IgD-negative memory B cell (primary cell): ENCODE data around the gene PDK2. TPM values are rescaled to one million over a fixed set of nuclear protein-coding genes. Genes with fewer than 3 reads are reported as not detected.

ENCODE experiments used
- H3K27ac Mint-ChIP-seq, 3 donors: one replicate each; pipeline ENCODE4 v1.8.0; 2020 to 2022; ENCODE audit warnings: mild to moderate bottlenecking in 3 of 3, mixed read lengths in 3 of 3, moderate library complexity in 1 of 3
- H3K27me3 Mint-ChIP-seq: one replicate; pipeline ENCODE4 v1.8.0; 2021; ENCODE audit warnings: mixed read lengths
- H3K36me3 Mint-ChIP-seq: one replicate; pipeline ENCODE4 v1.8.0; 2020; ENCODE audit warnings: mild to moderate bottlenecking, mixed read lengths
- H3K4me1 Mint-ChIP-seq, 3 donors: one replicate each; pipeline ENCODE4 v1.8.0; 2020 to 2022; ENCODE audit warnings: mixed read lengths in 3 of 3, mild to moderate bottlenecking in 1 of 3
- H3K4me3 Mint-ChIP-seq, 4 donors: one replicate each; pipeline ENCODE4 v1.8.0; 2020 to 2022; ENCODE audit warnings: mild to moderate bottlenecking in 4 of 4, mixed read lengths in 4 of 4, moderate library complexity in 3 of 4
- H3K9me3 Mint-ChIP-seq, 3 donors: one replicate each; pipeline ENCODE4 v1.8.0; 2020 to 2021; ENCODE audit warnings: mixed read lengths in 3 of 3, mild to moderate bottlenecking in 1 of 3
- polyA plus RNA-seq: library from polyadenylated mRNA; unstranded; fragments of 300-500 nt; fragmentation: Illumina TruSeq; gene quantifications from one replicate; pipeline ENCODE4 v1.2.3, GENCODE V29; 2021

The PDK2 gene
- polyA plus RNA-seq, 1 donor from 2014 or later: 38.8 TPM

- Mint-ChIP-seq H3K4me3 (peak overlapping the region; percentile 72 to 97 (median 93)), H3K4me1 (peaks cover 0 to 18% (median 18%) of the 10 kb centered on the region in 3 donors), H3K9me3 (no peaks in the 10 kb centered on the region), H3K27me3 (no peaks in the 10 kb centered on the region), H3K27ac (no peak overlapping the region), H3K36me3 (peaks cover 4% of the 10 kb centered on the region)
Measured at GRCh38 chr17:50096758-50097157, 1.6 kb downstream of the PDK2 start.

- H3K4me1 Mint-ChIP-seq: peaks cover 0 to 18% (median 18%) of the 10 kb centered on the region in 3 donors
- no peaks in the 10 kb centered on the region for H3K9me3 Mint-ChIP-seq
- H3K27me3 Mint-ChIP-seq: no peaks in the 10 kb centered on the region
- H3K36me3 Mint-ChIP-seq: peaks cover 4% of the 10 kb centered on the region
- peak overlapping the region in 1 of 4 donors; percentile 72 for H3K4me3 Mint-ChIP-seq
- H3K27ac Mint-ChIP-seq: no peak overlapping the region
Measured at GRCh38 chr17:50097455-50097854, 2.3 kb downstream of the PDK2 start.

- Mint-ChIP-seq H3K36me3 (peaks cover 4% of the 10 kb centered on the region), H3K4me1 (peaks cover 0 to 18% (median 18%) of the 10 kb centered on the region in 3 donors), H3K27ac (no peak overlapping the region), H3K4me3 (no peak overlapping the region), H3K27me3 (no peaks in the 10 kb centered on the region), H3K9me3 (no peaks in the 10 kb centered on the region)
Measured at GRCh38 chr17:50097926-50098325, 2.8 kb downstream of the PDK2 start.

GRCh38 chr17:50098583-50098982 lies 3.4 kb downstream of the PDK2 start:
- Mint-ChIP-seq H3K27ac (no peak overlapping the region), H3K9me3 (no peaks in the 10 kb centered on the region), H3K4me1 (peaks cover 0 to 18% (median 18%) of the 10 kb centered on the region in 3 donors)

GRCh38 chr17:50099003-50099402 lies 3.9 kb downstream of the PDK2 start:
- no peaks in the 10 kb centered on the region for H3K27me3 Mint-ChIP-seq
- H3K4me3 Mint-ChIP-seq: no peak overlapping the region
- peaks cover 2% of the 10 kb centered on the region for H3K36me3 Mint-ChIP-seq
- H3K27ac Mint-ChIP-seq: no peak overlapping the region
- H3K9me3 Mint-ChIP-seq: no peaks in the 10 kb centered on the region
- H3K4me1 Mint-ChIP-seq: peaks cover 0 to 18% (median 17%) of the 10 kb centered on the region in 3 donors

More at GRCh38 chr17:50098583-50098982, 3.4 kb downstream of the PDK2 start:
- H3K36me3 Mint-ChIP-seq: peaks cover 2% of the 10 kb centered on the region
- no peak overlapping the region for H3K4me3 Mint-ChIP-seq
- H3K27me3 Mint-ChIP-seq: no peaks in the 10 kb centered on the region

GRCh38 chr17:50100480-50100883 lies 5.3 kb downstream of the PDK2 start:
- Mint-ChIP-seq H3K9me3 (no peaks in the 10 kb centered on the region), H3K27me3 (no peaks in the 10 kb centered on the region), H3K4me3 (no peak overlapping the region), H3K27ac (peak overlapping the region in 1 of 3 donors; percentile 39), H3K4me1 (peaks cover 0 to 15% (median 13%) of the 10 kb centered on the region in 3 donors), H3K36me3 (peaks cover 2% of the 10 kb centered on the region)

GRCh38 chr17:50100921-50101345 lies 5.8 kb downstream of the PDK2 start:
- Mint-ChIP-seq H3K27me3 (no peaks in the 10 kb centered on the region), H3K27ac (peak overlapping the region in 1 of 3 donors; percentile 39), H3K4me3 (no peak overlapping the region), H3K36me3 (peaks cover 2% of the 10 kb centered on the region), H3K4me1 (peaks cover 0 to 12% (median 10%) of the 10 kb centered on the region in 3 donors), H3K9me3 (no peaks in the 10 kb centered on the region)

- Mint-ChIP-seq H3K36me3 (peaks cover 2% of the 10 kb centered on the region), H3K27me3 (no peaks in the 10 kb centered on the region), H3K9me3 (no peaks in the 10 kb centered on the region), H3K4me1 (peaks cover 0 to 9% (median 8%) of the 10 kb centered on the region in 3 donors), H3K4me3 (no peak overlapping the region), H3K27ac (peak overlapping the region in 1 of 3 donors; percentile 59)
Measured at GRCh38 chr17:50101346-50102163, 6.4 kb downstream of the PDK2 start.

- H3K27me3 Mint-ChIP-seq: no peaks in the 10 kb centered on the region
- no peaks in the 10 kb centered on the region for H3K9me3 Mint-ChIP-seq
- H3K4me1 Mint-ChIP-seq: peaks cover 0 to 8% (median 7%) of the 10 kb centered on the region in 3 donors
- H3K4me3 Mint-ChIP-seq: no peak overlapping the region
- H3K27ac Mint-ChIP-seq: no peak overlapping the region
- peaks cover 2% of the 10 kb centered on the region for H3K36me3 Mint-ChIP-seq
Measured at GRCh38 chr17:50102164-50102991, 7.2 kb downstream of the PDK2 start.

GRCh38 chr17:50103252-50103651 lies 8.1 kb downstream of the PDK2 start:
- Mint-ChIP-seq H3K36me3 (peaks cover 2% of the 10 kb centered on the region), H3K9me3 (no peaks in the 10 kb centered on the region), H3K27ac (no peak overlapping the region), H3K27me3 (no peaks in the 10 kb centered on the region), H3K4me3 (no peak overlapping the region), H3K4me1 (peaks cover 0 to 8% (median 7%) of the 10 kb centered on the region in 3 donors)

- Mint-ChIP-seq H3K27me3 (no peaks in the 10 kb centered on the region), H3K4me3 (no peak overlapping the region), H3K27ac (no peak overlapping the region), H3K9me3 (no peaks in the 10 kb centered on the region), H3K4me1 (peaks cover 0 to 5% (median 4%) of the 10 kb centered on the region in 3 donors), H3K36me3 (peaks cover 3% of the 10 kb centered on the region)
Measured at GRCh38 chr17:50103941-50104340, 8.8 kb downstream of the PDK2 start.

GRCh38 chr17:50105811-50106210 lies 10.7 kb downstream of the PDK2 start:
- Mint-ChIP-seq H3K9me3 (no peaks in the 10 kb centered on the region), H3K4me3 (no peak overlapping the region), H3K27ac (no peak overlapping the region), H3K4me1 (peaks cover 0 to 5% (median 0%) of the 10 kb centered on the region in 3 donors), H3K27me3 (no peaks in the 10 kb centered on the region), H3K36me3 (peaks cover 3% of the 10 kb centered on the region)

- Mint-ChIP-seq H3K27ac (no peak overlapping the region), H3K4me3 (no peak overlapping the region), H3K9me3 (no peaks in the 10 kb centered on the region), H3K36me3 (peaks cover 3% of the 10 kb centered on the region), H3K27me3 (no peaks in the 10 kb centered on the region), H3K4me1 (peaks cover 0 to 5% (median 0%) of the 10 kb centered on the region in 3 donors)
Measured at GRCh38 chr17:50106393-50107131, 11.4 kb downstream of the PDK2 start.

- Mint-ChIP-seq H3K4me1 (peaks cover 0 to 5% (median 0%) of the 10 kb centered on the region in 3 donors), H3K9me3 (no peaks in the 10 kb centered on the region), H3K27me3 (no peaks in the 10 kb centered on the region), H3K4me3 (no peak overlapping the region), H3K36me3 (peaks cover 3% of the 10 kb centered on the region), H3K27ac (no peak overlapping the region)
Measured at GRCh38 chr17:50107790-50108414, 12.8 kb downstream of the PDK2 start.
